OCI-LY7 (cell line): Measurements from ENCODE around the gene C20orf173. TPM values are rescaled to one million over a fixed set of nuclear protein-coding genes. Genes with fewer than 3 reads are reported as not detected.

Experiments used
- BruUV-seq: library from RNA; stranded (reverse); fragments of 400-500 nt; replicated peaks from 2 replicates; lab custom pipeline; 2021; lab: Mats Ljungman, UMichigan
- CTCF ChIA-PET: fragments of 300-600 bp; sonication (Branson Sonifier 250); formaldehyde crosslinking; loops from one replicate; lab custom pipeline; 2022; ENCODE audit warnings: antibody characterized with exemption; ENCODE audit not compliant: unreplicated experiment; lab: Charles Lee
- POLR2A ChIA-PET: fragments of 300-600 bp; sonication (Branson Sonifier 250); formaldehyde crosslinking; loops from one replicate; lab custom pipeline; 2022; ENCODE audit warnings: antibody characterized with exemption; lab: Charles Lee
- DNase-seq: peaks from one replicate; pipeline ENCODE4 v3.0.0-alpha.2; 2015; ENCODE audit warnings: low spot score
- H2AFZ ChIP-seq: fragments of 200-600 bp; sonication (generic), shearing (Covaris generic); 2 replicates; pipeline ENCODE4 v1.6.1; 2014; ENCODE audit warnings: mild to moderate bottlenecking, antibody characterized with exemption, low read length, moderate library complexity
- H3K27ac ChIP-seq: fragments of 200-600 bp; sonication (generic); 2 replicates; pipeline ENCODE4 v1.5.1; 2014; ENCODE audit warnings: mixed run types, low read depth, mild to moderate bottlenecking, moderate library complexity, low read length, inconsistent platforms; ENCODE audit not compliant: poor library complexity, severe bottlenecking
- H3K36me3 ChIP-seq: fragments of 200-600 bp; sonication (generic); 2 replicates; pipeline ENCODE4 v1.6.1; 2014; ENCODE audit warnings: mild to moderate bottlenecking, antibody characterized with exemption, low read length, moderate library complexity, mixed read lengths; ENCODE audit not compliant: insufficient read depth
- H3K4me1 ChIP-seq: fragments of 200-600 bp; sonication (generic); 2 replicates; pipeline ENCODE4 v1.5.1; 2014; ENCODE audit warnings: mild to moderate bottlenecking, low read length; ENCODE audit not compliant: insufficient read depth, poor library complexity, severe bottlenecking
- H3K4me2 ChIP-seq: fragments of 200-600 bp; sonication (generic); 2 replicates; pipeline ENCODE4 v1.6.1; 2014; ENCODE audit warnings: mild to moderate bottlenecking, low read length
- H3K4me3 ChIP-seq: fragments of 200-600 bp; sonication (generic); 2 replicates; pipeline ENCODE4 v1.5.1; 2014; ENCODE audit warnings: mild to moderate bottlenecking, low read depth, low read length; ENCODE audit not compliant: poor library complexity, severe bottlenecking
- H3K79me2 ChIP-seq: fragments of 200-600 bp; sonication (generic); 2 replicates; pipeline ENCODE4 v1.6.1; 2016; ENCODE audit warnings: low read depth, mild to moderate bottlenecking, low read length, moderate library complexity, mixed read lengths; ENCODE audit not compliant: insufficient read depth
- H3K9me2 ChIP-seq: fragments of 200-600 bp; sonication (generic); 2 replicates; pipeline ENCODE4 v1.6.1; 2016; ENCODE audit warnings: mild to moderate bottlenecking, low read length, mixed read lengths; ENCODE audit not compliant: insufficient read depth
- H3K9me3 ChIP-seq: fragments of 200-600 bp; sonication (generic); 2 replicates; pipeline ENCODE4 v1.6.1; 2014; ENCODE audit warnings: mild to moderate bottlenecking, mixed run types, low read length, mixed read lengths
- H4K20me1 ChIP-seq: fragments of 200-600 bp; sonication (generic); 2 replicates; pipeline ENCODE4 v1.6.1; 2014; ENCODE audit warnings: mild to moderate bottlenecking, antibody characterized with exemption, low read length, moderate library complexity, mixed read lengths; ENCODE audit not compliant: insufficient read depth
- CTCF ChIP-seq: fragments of 200-600 bp; sonication (generic); conservative IDR thresholded peaks from 2 replicates; pipeline ENCODE4 v1.5.1; 2014; ENCODE audit warnings: mild to moderate bottlenecking, antibody characterized with exemption, low read length, moderate library complexity, mixed read lengths
- EZH2phosphoT487 ChIP-seq: fragments of 200-600 bp; sonication (generic); IDR thresholded peaks from 2 replicates; pipeline ENCODE4 v1.6.1; 2018; ENCODE audit warnings: low read depth, borderline replicate concordance, mild to moderate bottlenecking, mixed run types, antibody characterized with exemption, low read length, moderate library complexity, mixed read lengths
- intact Hi-C: fragments of 100-400 bp; cut with micrococcal nuclease; formaldehyde crosslinking; loops from one replicate; pipeline ENCODE4 v1.10.0; 2022; ENCODE audit not compliant: unreplicated experiment
- total RNA-seq, 2 experiments: library from RNA; depleted of rRNA in 1 of 2; stranded (reverse); fragments of >200 nt in 1 of 2; shearing (Covaris generic) in 1 of 2; gene quantifications; 2 replicates each; pipeline ENCODE4 v1.2.3, GENCODE V29; 2014 to 2022

C20orf173 gene
- total RNA-seq, 2 experiments from 2014 or later, result not detected

DNA sequence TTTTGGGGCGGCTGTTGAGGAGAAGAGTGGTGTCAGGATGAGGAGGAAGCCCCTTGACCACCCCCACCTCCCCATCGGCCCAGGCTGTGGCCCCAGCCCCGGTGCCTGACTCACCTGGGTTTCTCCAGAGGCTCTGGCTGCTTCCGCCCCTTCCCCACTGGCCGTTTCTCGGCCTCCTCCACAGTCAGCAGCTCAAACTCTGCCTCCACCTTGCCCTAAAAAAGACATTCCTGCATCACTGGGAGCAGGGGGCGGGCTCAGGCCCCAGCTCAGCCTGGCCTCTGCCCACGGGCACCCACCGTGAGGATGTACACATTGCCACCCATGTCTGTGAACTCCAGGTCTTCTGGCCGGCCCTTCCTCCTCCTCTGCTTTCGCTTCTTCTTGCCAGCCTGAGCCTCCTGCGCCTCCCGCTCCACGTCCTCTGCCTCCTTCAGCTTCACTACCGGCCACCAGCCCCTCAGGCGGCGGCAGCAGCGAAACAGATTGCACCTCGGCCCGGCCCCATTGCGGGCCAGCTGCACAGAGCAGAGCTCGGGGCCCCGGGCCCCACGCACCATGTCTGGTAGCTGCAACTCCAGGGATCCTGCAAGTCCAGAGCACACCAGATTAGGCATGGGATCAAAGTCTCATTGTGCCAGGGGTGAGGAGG, 29.7 kb upstream of the C20orf173 start:
- Histone ChIP-seq H3K79me2 (no peaks in the 10 kb centered on the region), H2AFZ (no peak overlapping the region), H3K9me2 (no peaks in the 10 kb centered on the region), H3K27ac (no peak overlapping the region), H3K4me1 (peaks cover 13% of the 10 kb centered on the region), H3K4me2 (no peak overlapping the region), H3K36me3 (peaks cover 40% of the 10 kb centered on the region), H3K9me3 (no peaks in the 10 kb centered on the region), H3K4me3 (no peak overlapping the region), H4K20me1 (no peaks in the 10 kb centered on the region)
- ChIA-PET POLR2A (no interaction called here), CTCF (no interaction called here)
- DNase-seq, result no peak
- intact Hi-C loops, result no loop called here
- no peak for TF ChIP-seq EZH2phosphoT487
- TF ChIP-seq CTCF, result no peak
- no TSS peak for BruUV-seq

DNA sequence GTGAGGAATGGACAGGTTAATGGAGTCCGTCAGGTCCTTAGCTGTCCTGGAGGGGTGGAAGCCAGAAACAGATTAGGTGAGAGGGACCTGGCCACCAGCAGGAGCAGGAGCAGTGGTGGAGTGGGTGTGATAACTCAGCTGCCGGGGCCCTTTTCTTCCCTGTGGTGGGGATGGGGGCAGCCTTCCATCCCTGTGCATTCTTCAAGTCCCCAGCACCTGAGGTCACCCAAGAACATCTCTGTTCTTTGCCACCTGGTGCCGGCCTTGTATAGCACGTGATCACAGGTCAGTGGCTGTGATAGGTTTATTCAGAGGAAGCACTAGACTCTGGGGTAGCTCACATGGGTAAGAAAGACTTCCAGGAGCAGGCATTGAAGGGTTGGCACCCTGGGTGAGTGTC, 29.0 kb upstream of the C20orf173 start:
- no peaks in the 10 kb centered on the region for H4K20me1 ChIP-seq
- H3K27ac ChIP-seq, result no peak overlapping the region
- intact Hi-C loops, result no loop called here
- H3K4me3 ChIP-seq, result no peak overlapping the region
- BruUV-seq, result no TSS peak
- POLR2A ChIA-PET, result interaction anchor here (0.5 kb wide), 1 partner anchor 41 kb away, joined by 4 read pairs; no protein-coding TSS in a partner anchor
- CTCF ChIA-PET, result no interaction called here
- H3K36me3 ChIP-seq, result peaks cover 46% of the 10 kb centered on the region
- TF ChIP-seq CTCF (no peak), EZH2phosphoT487 (no peak)
- no peaks in the 10 kb centered on the region for H3K79me2 ChIP-seq
- peaks cover 13% of the 10 kb centered on the region for H3K4me1 ChIP-seq
- H3K4me2 ChIP-seq, result no peak overlapping the region
- H2AFZ ChIP-seq, result no peak overlapping the region
- H3K9me2 ChIP-seq, result no peaks in the 10 kb centered on the region
- no peaks in the 10 kb centered on the region for H3K9me3 ChIP-seq
- no peak for DNase-seq

GRCh38 chr20:35556871-35557270, 27.4 kb upstream of the C20orf173 start:
- no peak overlapping the region for H2AFZ ChIP-seq
- ChIA-PET CTCF (no interaction called here), POLR2A (no interaction called here)
- no peaks in the 10 kb centered on the region for H3K79me2 ChIP-seq
- TF ChIP-seq CTCF (no peak), EZH2phosphoT487 (no peak)
- peaks cover 8% of the 10 kb centered on the region for H3K4me1 ChIP-seq
- no peak overlapping the region for H3K4me3 ChIP-seq
- intact Hi-C loops, result no loop called here
- no peaks in the 10 kb centered on the region for H4K20me1 ChIP-seq
- H3K36me3 ChIP-seq, result peaks cover 57% of the 10 kb centered on the region
- H3K9me3 ChIP-seq, result no peaks in the 10 kb centered on the region
- BruUV-seq, result no TSS peak
- no peak overlapping the region for H3K27ac ChIP-seq
- no peaks in the 10 kb centered on the region for H3K9me2 ChIP-seq
- DNase-seq, result no peak
- H3K4me2 ChIP-seq, result no peak overlapping the region
